GM23338 (cell line): ENCODE measurements around the gene LMF1. TPM values are rescaled to one million over a fixed set of nuclear protein-coding genes. Genes with fewer than 3 reads are reported as not detected.

Experiments used
- ATAC-seq: fragments of 200-7000 bp; cut with Tn5 transposase; 3 replicates; pipeline ENCODE4 v1.9.1; 2020
- DNase-seq: peaks from one replicate; pipeline ENCODE4 v3.0.0-alpha.2; 2015; ENCODE audit warnings: low spot score
- H2AFZ ChIP-seq: fragments of 200-600 bp; sonication (generic); 2 replicates; pipeline ENCODE4 v1.8.0; 2016; ENCODE audit warnings: antibody characterized with exemption, mild to moderate bottlenecking, moderate library complexity
- H3F3A ChIP-seq: fragments of 200-600 bp; sonication (generic); replicated peaks from 2 replicates; pipeline ENCODE4 v1.8.0; 2017; ENCODE audit warnings: antibody characterized with exemption, mixed run types, low read depth
- H3K27ac ChIP-seq: fragments of 200-600 bp; sonication (generic); 2 replicates; pipeline ENCODE4 v1.6.1; 2016; ENCODE audit warnings: low read depth
- H3K27me3 ChIP-seq: fragments of 200-600 bp; sonication (generic); 2 replicates; pipeline ENCODE4 v1.8.0; 2016; ENCODE audit warnings: mild to moderate bottlenecking, mixed run types, moderate library complexity; ENCODE audit not compliant: insufficient read depth
- H3K36me3 ChIP-seq: fragments of 200-600 bp; sonication (generic); 2 replicates; pipeline ENCODE4 v1.8.0; 2016; ENCODE audit warnings: mild to moderate bottlenecking; ENCODE audit not compliant: insufficient read depth
- H3K4me1 ChIP-seq: fragments of 200-600 bp; sonication (generic); 2 replicates; pipeline ENCODE4 v1.8.0; 2016; ENCODE audit warnings: mild to moderate bottlenecking, moderate library complexity; ENCODE audit not compliant: insufficient read depth
- H3K4me2 ChIP-seq: fragments of 200-600 bp; sonication (generic); 2 replicates; pipeline ENCODE4 v1.7.1; 2017; ENCODE audit warnings: mixed run types
- H3K4me3 ChIP-seq: fragments of 200-600 bp; sonication (generic); 2 replicates; pipeline ENCODE4 v1.6.1; 2016; ENCODE audit warnings: mixed run types
- H3K79me2 ChIP-seq: fragments of 200-600 bp; sonication (generic); replicated peaks from 2 replicates; pipeline ENCODE4 v1.8.0; 2017; ENCODE audit warnings: mild to moderate bottlenecking; ENCODE audit not compliant: insufficient read depth
- H3K9me2 ChIP-seq: fragments of 200-600 bp; sonication (generic); 2 replicates; pipeline ENCODE4 v1.8.0; 2017; ENCODE audit not compliant: insufficient read depth
- H4K20me1 ChIP-seq: fragments of 200-600 bp; sonication (generic); replicated peaks from 2 replicates; pipeline ENCODE4 v1.8.0; 2017; ENCODE audit warnings: mild to moderate bottlenecking; ENCODE audit not compliant: insufficient read depth
- H3K27ac Mint-ChIP-seq: 2 replicates; pipeline ENCODE4 v1.8.0; 2020; ENCODE audit warnings: inconsistent platforms, mild to moderate bottlenecking, moderate library complexity, mixed read lengths
- H3K27me3 Mint-ChIP-seq: 3 replicates; pipeline ENCODE4 v1.8.0; 2022; ENCODE audit warnings: low read depth, mild to moderate bottlenecking, moderate library complexity, mixed read lengths, inconsistent platforms; ENCODE audit not compliant: insufficient read depth, poor library complexity
- H3K36me3 Mint-ChIP-seq: 3 replicates; pipeline ENCODE4 v1.8.0; 2021; ENCODE audit warnings: low read depth, mild to moderate bottlenecking, inconsistent platforms, moderate library complexity, mixed read lengths
- H3K4me1 Mint-ChIP-seq: 3 replicates; pipeline ENCODE4 v1.8.0; 2020; ENCODE audit warnings: mild to moderate bottlenecking, inconsistent platforms, mixed read lengths
- H3K4me3 Mint-ChIP-seq: 3 replicates; pipeline ENCODE4 v1.8.0; 2021; ENCODE audit warnings: moderate library complexity, mild to moderate bottlenecking, inconsistent platforms, mixed read lengths
- H3K9me3 Mint-ChIP-seq: 3 replicates; pipeline ENCODE4 v1.8.0; 2020; ENCODE audit warnings: moderate library complexity, mild to moderate bottlenecking, inconsistent platforms, mixed read lengths
- CREB1 ChIP-seq: fragments of 250-450 bp; sonication (Bioruptor Pico); IDR thresholded peaks from 2 replicates; pipeline ENCODE4 v1.5.0; 2020; ENCODE audit warnings: low read depth, mild to moderate bottlenecking, moderate library complexity
- EZH2 ChIP-seq: fragments of 200-600 bp; sonication (generic); IDR thresholded peaks from one replicate; pipeline ENCODE4 v1.8.0; 2017; ENCODE audit warnings: antibody characterized with exemption, mild to moderate bottlenecking, low read depth; ENCODE audit not compliant: unreplicated experiment
- EZH2phosphoT487 ChIP-seq: fragments of 200-600 bp; sonication (generic); IDR thresholded peaks from one replicate; pipeline ENCODE4 v1.8.1; 2018; ENCODE audit warnings: antibody characterized with exemption; ENCODE audit not compliant: unreplicated experiment
- JUNB ChIP-seq: IDR thresholded peaks from one replicate; pipeline ENCODE4 v1.6.1; 2016; ENCODE audit warnings: antibody characterized with exemption; ENCODE audit not compliant: unreplicated experiment
- NANOG ChIP-seq: IDR thresholded peaks from 2 replicates; pipeline ENCODE4 v1.6.1; 2016; ENCODE audit warnings: antibody characterized with exemption, borderline replicate concordance
- POLR2AphosphoS5 ChIP-seq: IDR thresholded peaks from 2 replicates; pipeline ENCODE4 v1.6.1; 2016; ENCODE audit warnings: antibody characterized with exemption, low read depth
- STAT1 ChIP-seq: IDR thresholded peaks from one replicate; pipeline ENCODE4 v1.6.1; 2016; ENCODE audit warnings: antibody characterized with exemption; ENCODE audit not compliant: unreplicated experiment
- ZNF114 ChIP-seq: fragments of 250-450 bp; sonication (Bioruptor Pico); IDR thresholded peaks from 2 replicates; pipeline ENCODE4 v1.5.0; 2020; ENCODE audit warnings: mild to moderate bottlenecking, moderate library complexity
- ZNF331 ChIP-seq: fragments of 250-450 bp; sonication (Bioruptor Pico); IDR thresholded peaks from 2 replicates; pipeline ENCODE4 v1.5.0; 2020; ENCODE audit warnings: low read depth, mild to moderate bottlenecking, moderate library complexity
- polyA plus RNA-seq: library from polyadenylated mRNA; unstranded; fragments of >200 nt; fragmentation: Nextera tagmentation; extraction: Ambion mirVana; gene quantifications from 2 replicates; pipeline ENCODE4 v1.2.1, GENCODE V29; 2016
- total RNA-seq: library from RNA; depleted of rRNA; stranded (reverse); fragments of >200 nt; shearing (Covaris generic); gene quantifications from 2 replicates; pipeline ENCODE4 v1.2.3, GENCODE V29; 2014
- TF ChIP-seq, protein P1 (sequence below), 2 experiments: fragments of 200-600 bp in 1 of 2; sonication (generic) in 1 of 2; conservative IDR thresholded peaks; 2 replicates each; pipeline versions ENCODE4 v1.5.1 to v1.6.1; 2016 to 2017; ENCODE audit warnings: antibody characterized with exemption in 2 of 2, low read depth in 2 of 2, mild to moderate bottlenecking in 2 of 2, moderate library complexity in 1 of 2
- TF ChIP-seq, protein P2 (sequence below): fragments of 250-450 bp; sonication (Bioruptor Pico); IDR thresholded peaks from 2 replicates; pipeline ENCODE4 v1.5.0; 2020; ENCODE audit warnings: mild to moderate bottlenecking, moderate library complexity
- TF ChIP-seq, protein P3 (sequence below): IDR thresholded peaks from one replicate; pipeline ENCODE4 v1.6.1; 2018; ENCODE audit warnings: antibody characterized with exemption; ENCODE audit not compliant: unreplicated experiment
- TF ChIP-seq, protein P4 (sequence below): IDR thresholded peaks from 2 replicates; pipeline ENCODE4 v1.6.1; 2016; ENCODE audit warnings: antibody characterized with exemption

Gene LMF1
- total and polyA plus RNA-seq, 2 experiments from 2014 or later = 4.2 to 10.1 TPM

DNA sequence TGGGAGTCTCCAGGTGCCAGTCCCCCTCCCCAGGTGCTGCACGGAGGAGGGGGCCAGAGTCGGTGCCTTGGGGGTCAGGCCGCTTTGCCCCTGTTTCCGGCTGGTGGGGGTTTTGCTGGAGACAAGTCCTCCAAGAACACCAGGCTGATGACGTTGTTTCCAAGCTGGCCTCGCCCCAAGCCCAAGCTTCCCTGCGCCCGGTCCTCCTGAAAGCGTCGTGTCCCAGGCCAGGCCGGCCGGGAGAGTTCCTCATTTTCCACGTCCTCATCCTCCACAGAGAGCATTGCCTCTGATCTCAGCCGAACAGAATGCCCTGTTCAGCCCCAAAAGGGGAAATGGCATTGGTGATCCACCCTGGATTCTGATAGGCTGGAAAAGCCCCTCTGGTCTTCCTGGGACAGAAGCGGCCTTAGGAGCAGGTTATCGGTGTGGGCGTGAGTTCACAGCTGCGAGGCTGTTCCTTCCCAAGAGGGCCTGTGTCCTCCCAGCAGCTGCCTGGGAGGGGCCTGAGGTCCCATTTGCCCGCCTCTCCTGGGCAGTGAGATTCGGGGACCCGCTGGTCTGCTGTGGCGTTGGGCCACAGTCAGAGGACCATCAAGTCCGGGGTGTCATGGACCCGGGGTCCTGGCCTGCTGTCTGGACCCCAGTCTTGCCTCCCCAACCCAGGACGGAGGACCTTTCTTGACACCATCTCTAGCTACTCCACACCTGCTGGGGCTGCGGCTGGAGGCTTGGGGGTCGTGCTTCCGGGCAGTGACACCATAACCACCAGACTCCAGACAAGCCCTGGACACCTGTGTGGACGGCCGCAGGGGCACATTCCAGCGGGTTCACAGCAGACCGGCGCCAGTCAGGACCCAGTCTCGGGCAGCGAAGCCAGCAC lies 17.9 kb upstream of the LMF1 start:
- peaks cover 3% of the 10 kb centered on the region; the same call in 1 of the 3 replicates for H3K36me3 Mint-ChIP-seq
- Histone ChIP-seq H3K4me1 (no peaks in the 10 kb centered on the region), H3K79me2 (no peaks in the 10 kb centered on the region), H3K4me2 (no peak overlapping the region), H3F3A (no peaks in the 10 kb centered on the region), H3K9me2 (no peaks in the 10 kb centered on the region), H3K36me3 (no peaks in the 10 kb centered on the region), H3K27me3 (no peaks in the 10 kb centered on the region), H3K4me3 (no peak overlapping the region), H3K27ac (no peak overlapping the region), H4K20me1 (no peaks in the 10 kb centered on the region), H2AFZ (no peak overlapping the region)
- H3K27ac Mint-ChIP-seq = no peak overlapping the region
- no peaks in the 10 kb centered on the region for H3K4me1 Mint-ChIP-seq
- TF ChIP-seq POLR2AphosphoS5 (no peak), EZH2 (no peak), NANOG (no peak), JUNB (no peak), EZH2phosphoT487 (no peak), ZNF114 (CRISPR knock-in tag) (no peak), CREB1 (CRISPR knock-in tag) (no peak), ZNF331 (CRISPR knock-in tag) (no peak), STAT1 (no peak)
- TF ChIP-seq, protein P1, sequence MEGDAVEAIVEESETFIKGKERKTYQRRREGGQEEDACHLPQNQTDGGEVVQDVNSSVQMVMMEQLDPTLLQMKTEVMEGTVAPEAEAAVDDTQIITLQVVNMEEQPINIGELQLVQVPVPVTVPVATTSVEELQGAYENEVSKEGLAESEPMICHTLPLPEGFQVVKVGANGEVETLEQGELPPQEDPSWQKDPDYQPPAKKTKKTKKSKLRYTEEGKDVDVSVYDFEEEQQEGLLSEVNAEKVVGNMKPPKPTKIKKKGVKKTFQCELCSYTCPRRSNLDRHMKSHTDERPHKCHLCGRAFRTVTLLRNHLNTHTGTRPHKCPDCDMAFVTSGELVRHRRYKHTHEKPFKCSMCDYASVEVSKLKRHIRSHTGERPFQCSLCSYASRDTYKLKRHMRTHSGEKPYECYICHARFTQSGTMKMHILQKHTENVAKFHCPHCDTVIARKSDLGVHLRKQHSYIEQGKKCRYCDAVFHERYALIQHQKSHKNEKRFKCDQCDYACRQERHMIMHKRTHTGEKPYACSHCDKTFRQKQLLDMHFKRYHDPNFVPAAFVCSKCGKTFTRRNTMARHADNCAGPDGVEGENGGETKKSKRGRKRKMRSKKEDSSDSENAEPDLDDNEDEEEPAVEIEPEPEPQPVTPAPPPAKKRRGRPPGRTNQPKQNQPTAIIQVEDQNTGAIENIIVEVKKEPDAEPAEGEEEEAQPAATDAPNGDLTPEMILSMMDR (conservative IDR thresholded peaks at IDR 0.05; ENCODE audit: low read depth in 2 of 2) = no peak
- TF ChIP-seq, protein P2, sequence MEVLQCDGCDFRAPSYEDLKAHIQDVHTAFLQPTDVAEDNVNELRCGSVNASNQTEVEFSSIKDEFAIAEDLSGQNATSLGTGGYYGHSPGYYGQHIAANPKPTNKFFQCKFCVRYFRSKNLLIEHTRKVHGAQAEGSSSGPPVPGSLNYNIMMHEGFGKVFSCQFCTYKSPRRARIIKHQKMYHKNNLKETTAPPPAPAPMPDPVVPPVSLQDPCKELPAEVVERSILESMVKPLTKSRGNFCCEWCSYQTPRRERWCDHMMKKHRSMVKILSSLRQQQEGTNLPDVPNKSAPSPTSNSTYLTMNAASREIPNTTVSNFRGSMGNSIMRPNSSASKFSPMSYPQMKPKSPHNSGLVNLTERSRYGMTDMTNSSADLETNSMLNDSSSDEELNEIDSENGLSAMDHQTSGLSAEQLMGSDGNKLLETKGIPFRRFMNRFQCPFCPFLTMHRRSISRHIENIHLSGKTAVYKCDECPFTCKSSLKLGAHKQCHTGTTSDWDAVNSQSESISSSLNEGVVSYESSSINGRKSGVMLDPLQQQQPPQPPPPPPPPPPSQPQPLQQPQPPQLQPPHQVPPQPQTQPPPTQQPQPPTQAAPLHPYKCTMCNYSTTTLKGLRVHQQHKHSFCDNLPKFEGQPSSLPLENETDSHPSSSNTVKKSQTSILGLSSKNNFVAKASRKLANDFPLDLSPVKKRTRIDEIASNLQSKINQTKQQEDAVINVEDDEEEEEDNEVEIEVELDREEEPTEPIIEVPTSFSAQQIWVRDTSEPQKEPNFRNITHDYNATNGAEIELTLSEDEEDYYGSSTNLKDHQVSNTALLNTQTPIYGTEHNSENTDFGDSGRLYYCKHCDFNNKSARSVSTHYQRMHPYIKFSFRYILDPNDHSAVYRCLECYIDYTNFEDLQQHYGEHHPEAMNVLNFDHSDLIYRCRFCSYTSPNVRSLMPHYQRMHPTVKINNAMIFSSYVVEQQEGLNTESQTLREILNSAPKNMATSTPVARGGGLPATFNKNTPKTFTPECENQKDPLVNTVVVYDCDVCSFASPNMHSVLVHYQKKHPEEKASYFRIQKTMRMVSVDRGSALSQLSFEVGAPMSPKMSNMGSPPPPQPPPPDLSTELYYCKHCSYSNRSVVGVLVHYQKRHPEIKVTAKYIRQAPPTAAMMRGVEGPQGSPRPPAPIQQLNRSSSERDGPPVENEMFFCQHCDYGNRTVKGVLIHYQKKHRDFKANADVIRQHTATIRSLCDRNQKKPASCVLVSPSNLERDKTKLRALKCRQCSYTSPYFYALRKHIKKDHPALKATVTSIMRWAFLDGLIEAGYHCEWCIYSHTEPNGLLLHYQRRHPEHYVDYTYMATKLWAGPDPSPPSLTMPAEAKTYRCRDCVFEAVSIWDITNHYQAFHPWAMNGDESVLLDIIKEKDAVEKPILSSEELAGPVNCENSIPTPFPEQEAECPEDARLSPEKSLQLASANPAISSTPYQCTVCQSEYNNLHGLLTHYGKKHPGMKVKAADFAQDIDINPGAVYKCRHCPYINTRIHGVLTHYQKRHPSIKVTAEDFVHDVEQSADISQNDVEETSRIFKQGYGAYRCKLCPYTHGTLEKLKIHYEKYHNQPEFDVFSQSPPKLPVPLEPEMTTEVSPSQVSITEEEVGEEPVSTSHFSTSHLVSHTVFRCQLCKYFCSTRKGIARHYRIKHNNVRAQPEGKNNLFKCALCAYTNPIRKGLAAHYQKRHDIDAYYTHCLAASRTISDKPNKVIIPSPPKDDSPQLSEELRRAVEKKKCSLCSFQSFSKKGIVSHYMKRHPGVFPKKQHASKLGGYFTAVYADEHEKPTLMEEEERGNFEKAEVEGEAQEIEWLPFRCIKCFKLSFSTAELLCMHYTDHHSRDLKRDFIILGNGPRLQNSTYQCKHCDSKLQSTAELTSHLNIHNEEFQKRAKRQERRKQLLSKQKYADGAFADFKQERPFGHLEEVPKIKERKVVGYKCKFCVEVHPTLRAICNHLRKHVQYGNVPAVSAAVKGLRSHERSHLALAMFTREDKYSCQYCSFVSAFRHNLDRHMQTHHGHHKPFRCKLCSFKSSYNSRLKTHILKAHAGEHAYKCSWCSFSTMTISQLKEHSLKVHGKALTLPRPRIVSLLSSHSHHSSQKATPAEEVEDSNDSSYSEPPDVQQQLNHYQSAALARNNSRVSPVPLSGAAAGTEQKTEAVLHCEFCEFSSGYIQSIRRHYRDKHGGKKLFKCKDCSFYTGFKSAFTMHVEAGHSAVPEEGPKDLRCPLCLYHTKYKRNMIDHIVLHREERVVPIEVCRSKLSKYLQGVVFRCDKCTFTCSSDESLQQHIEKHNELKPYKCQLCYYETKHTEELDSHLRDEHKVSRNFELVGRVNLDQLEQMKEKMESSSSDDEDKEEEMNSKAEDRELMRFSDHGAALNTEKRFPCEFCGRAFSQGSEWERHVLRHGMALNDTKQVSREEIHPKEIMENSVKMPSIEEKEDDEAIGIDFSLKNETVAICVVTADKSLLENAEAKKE (CRISPR knock-in tag) = no peak
- TF ChIP-seq, protein P3, sequence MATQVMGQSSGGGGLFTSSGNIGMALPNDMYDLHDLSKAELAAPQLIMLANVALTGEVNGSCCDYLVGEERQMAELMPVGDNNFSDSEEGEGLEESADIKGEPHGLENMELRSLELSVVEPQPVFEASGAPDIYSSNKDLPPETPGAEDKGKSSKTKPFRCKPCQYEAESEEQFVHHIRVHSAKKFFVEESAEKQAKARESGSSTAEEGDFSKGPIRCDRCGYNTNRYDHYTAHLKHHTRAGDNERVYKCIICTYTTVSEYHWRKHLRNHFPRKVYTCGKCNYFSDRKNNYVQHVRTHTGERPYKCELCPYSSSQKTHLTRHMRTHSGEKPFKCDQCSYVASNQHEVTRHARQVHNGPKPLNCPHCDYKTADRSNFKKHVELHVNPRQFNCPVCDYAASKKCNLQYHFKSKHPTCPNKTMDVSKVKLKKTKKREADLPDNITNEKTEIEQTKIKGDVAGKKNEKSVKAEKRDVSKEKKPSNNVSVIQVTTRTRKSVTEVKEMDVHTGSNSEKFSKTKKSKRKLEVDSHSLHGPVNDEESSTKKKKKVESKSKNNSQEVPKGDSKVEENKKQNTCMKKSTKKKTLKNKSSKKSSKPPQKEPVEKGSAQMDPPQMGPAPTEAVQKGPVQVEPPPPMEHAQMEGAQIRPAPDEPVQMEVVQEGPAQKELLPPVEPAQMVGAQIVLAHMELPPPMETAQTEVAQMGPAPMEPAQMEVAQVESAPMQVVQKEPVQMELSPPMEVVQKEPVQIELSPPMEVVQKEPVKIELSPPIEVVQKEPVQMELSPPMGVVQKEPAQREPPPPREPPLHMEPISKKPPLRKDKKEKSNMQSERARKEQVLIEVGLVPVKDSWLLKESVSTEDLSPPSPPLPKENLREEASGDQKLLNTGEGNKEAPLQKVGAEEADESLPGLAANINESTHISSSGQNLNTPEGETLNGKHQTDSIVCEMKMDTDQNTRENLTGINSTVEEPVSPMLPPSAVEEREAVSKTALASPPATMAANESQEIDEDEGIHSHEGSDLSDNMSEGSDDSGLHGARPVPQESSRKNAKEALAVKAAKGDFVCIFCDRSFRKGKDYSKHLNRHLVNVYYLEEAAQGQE = no peak
- TF ChIP-seq, protein P4, sequence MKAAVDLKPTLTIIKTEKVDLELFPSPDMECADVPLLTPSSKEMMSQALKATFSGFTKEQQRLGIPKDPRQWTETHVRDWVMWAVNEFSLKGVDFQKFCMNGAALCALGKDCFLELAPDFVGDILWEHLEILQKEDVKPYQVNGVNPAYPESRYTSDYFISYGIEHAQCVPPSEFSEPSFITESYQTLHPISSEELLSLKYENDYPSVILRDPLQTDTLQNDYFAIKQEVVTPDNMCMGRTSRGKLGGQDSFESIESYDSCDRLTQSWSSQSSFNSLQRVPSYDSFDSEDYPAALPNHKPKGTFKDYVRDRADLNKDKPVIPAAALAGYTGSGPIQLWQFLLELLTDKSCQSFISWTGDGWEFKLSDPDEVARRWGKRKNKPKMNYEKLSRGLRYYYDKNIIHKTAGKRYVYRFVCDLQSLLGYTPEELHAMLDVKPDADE = no peak
- peak; percentile 24 for ATAC-seq
- no peaks in the 10 kb centered on the region for H3K27me3 Mint-ChIP-seq
- no peak overlapping the region for H3K4me3 Mint-ChIP-seq
- no peak for DNase-seq
- H3K9me3 Mint-ChIP-seq = no peaks in the 10 kb centered on the region
